Measurements from ENCODE around the gene DDR1.
"Not testable (repeated sequence)": the region's sequence is repeated elsewhere in the genome, so short reads cannot be mapped to it uniquely, and the experiment has no call there.

The DDR1 gene

GRCh38 chr6:30917487-30917886, 33.2 kb downstream of the DDR1 start:
- Histone ChIP-seq H4K20me1 (ENCODE audit: low read depth, low read length) (no peaks in the 10 kb centered on the region), H3K27ac (ENCODE audit: low read depth, low read length) (no peak overlapping the region), H3K27me3 (ENCODE audit: low read length) (no peaks in the 10 kb centered on the region), H2AFZ (ENCODE audit: low read depth, low read length, severe bottlenecking) (no peak overlapping the region), H3K4me3 (ENCODE audit: insufficient read depth, low read length, poor library complexity, severe bottlenecking) (no peak overlapping the region), H3K9me3 (ENCODE audit: insufficient read depth, low read length) (no peaks in the 10 kb centered on the region), H3K9ac (ENCODE audit: low read length) (no peak overlapping the region), H3K36me3 (ENCODE audit: low read length) (peaks cover 8% of the 10 kb centered on the region; the same call in 1 of the 2 replicates), H3K79me2 (ENCODE audit: insufficient read depth, low read length) (0 out of 2 replicates have a peak, but pooled peaks cover 5% of the 10 kb centered on the region), H3K9me2 (replicated peaks; ENCODE audit: insufficient read depth, low read length) (no peaks in the 10 kb centered on the region), H3K4me2 (ENCODE audit: low read depth, low read length, poor library complexity, severe bottlenecking) (no peak overlapping the region), H3F3A (ENCODE audit: insufficient read depth) (peaks cover 8% of the 10 kb centered on the region)
- TF ChIP-seq EZH2phosphoT487 (conservative IDR thresholded peaks at IDR 0.05; ENCODE audit: low read length) (no peak), CTCF (IDR thresholded peaks at IDR 0.05; ENCODE audit: insufficient read depth, low read length, poor library complexity, severe bottlenecking) (no peak)

GRCh38 chr6:30918670-30919069, 34.4 kb downstream of the DDR1 start:
- Histone ChIP-seq H3K36me3 (ENCODE audit: low read length) (peaks cover 8% of the 10 kb centered on the region; the same call in 1 of the 2 replicates), H4K20me1 (ENCODE audit: low read depth, low read length) (no peaks in the 10 kb centered on the region), H3F3A (ENCODE audit: insufficient read depth) (peaks cover 8% of the 10 kb centered on the region; the same call in 1 of the 2 replicates), H3K9ac (ENCODE audit: low read length) (no peak overlapping the region), H3K9me3 (ENCODE audit: insufficient read depth, low read length) (no peaks in the 10 kb centered on the region), H2AFZ (ENCODE audit: low read depth, low read length, severe bottlenecking) (no peak overlapping the region), H3K4me3 (ENCODE audit: insufficient read depth, low read length, poor library complexity, severe bottlenecking) (no peak overlapping the region), H3K79me2 (ENCODE audit: insufficient read depth, low read length) (0 out of 2 replicates have a peak, but pooled peaks cover 5% of the 10 kb centered on the region), H3K27ac (ENCODE audit: low read depth, low read length) (no peak overlapping the region), H3K9me2 (replicated peaks; ENCODE audit: insufficient read depth, low read length) (no peaks in the 10 kb centered on the region), H3K27me3 (ENCODE audit: low read length) (no peaks in the 10 kb centered on the region), H3K4me2 (ENCODE audit: low read depth, low read length, poor library complexity, severe bottlenecking) (no peak overlapping the region)
- no peak for TF ChIP-seq EZH2phosphoT487 (conservative IDR thresholded peaks at IDR 0.05; ENCODE audit: low read length)
- no peak for TF ChIP-seq CTCF (IDR thresholded peaks at IDR 0.05; ENCODE audit: insufficient read depth, low read length, poor library complexity, severe bottlenecking)

- TF ChIP-seq CTCF (IDR thresholded peaks at IDR 0.05; ENCODE audit: insufficient read depth, low read length, poor library complexity, severe bottlenecking) (no peak), EZH2phosphoT487 (conservative IDR thresholded peaks at IDR 0.05; ENCODE audit: low read length) (no peak)
- no peaks in the 10 kb centered on the region for H4K20me1 ChIP-seq (ENCODE audit: low read depth, low read length)
Observed at GRCh38 chr6:30922447-30922852, 38.1 kb downstream of the DDR1 start.

GRCh38 chr6:30924040-30924627, 39.8 kb downstream of the DDR1 start:
- H3K79me2 ChIP-seq (ENCODE audit: insufficient read depth, low read length); H2AFZ ChIP-seq (ENCODE audit: low read depth, low read length, severe bottlenecking); H3K9me2 ChIP-seq (replicated peaks; ENCODE audit: insufficient read depth, low read length); H3K9ac ChIP-seq (ENCODE audit: low read length); H3K9me3 ChIP-seq (ENCODE audit: insufficient read depth, low read length); H3K27me3 ChIP-seq (ENCODE audit: low read length); H3K4me2 ChIP-seq (ENCODE audit: low read depth, low read length, poor library complexity, severe bottlenecking); H3K4me3 ChIP-seq (ENCODE audit: insufficient read depth, low read length, poor library complexity, severe bottlenecking); H3F3A ChIP-seq (ENCODE audit: insufficient read depth); H3K27ac ChIP-seq (ENCODE audit: low read depth, low read length); H4K20me1 ChIP-seq (ENCODE audit: low read depth, low read length): not testable (repeated sequence)
- peaks cover 17% of the 10 kb centered on the region; the same call in 1 of the 2 replicates for H3K36me3 ChIP-seq (ENCODE audit: low read length)

More at GRCh38 chr6:30922447-30922852, 38.1 kb downstream of the DDR1 start:
- Histone ChIP-seq H3K36me3 (ENCODE audit: low read length) (peaks cover 11% of the 10 kb centered on the region; the same call in 1 of the 2 replicates), H3K9ac (ENCODE audit: low read length) (no peak overlapping the region), H3K27me3 (ENCODE audit: low read length) (no peaks in the 10 kb centered on the region), H3K9me3 (ENCODE audit: insufficient read depth, low read length) (no peaks in the 10 kb centered on the region), H3K9me2 (replicated peaks; ENCODE audit: insufficient read depth, low read length) (no peaks in the 10 kb centered on the region), H3K4me2 (ENCODE audit: low read depth, low read length, poor library complexity, severe bottlenecking) (no peak overlapping the region), H3K27ac (ENCODE audit: low read depth, low read length) (no peak overlapping the region), H3K79me2 (ENCODE audit: insufficient read depth, low read length) (no peaks in the 10 kb centered on the region), H2AFZ (ENCODE audit: low read depth, low read length, severe bottlenecking) (no peak overlapping the region), H3K4me3 (ENCODE audit: insufficient read depth, low read length, poor library complexity, severe bottlenecking) (no peak overlapping the region), H3F3A (ENCODE audit: insufficient read depth) (no peaks in the 10 kb centered on the region)
